Hematopoietic multipotent progenitor cell (in vitro differentiated cells): ENCODE results near the gene PTPRK. TPM values are rescaled to one million over a fixed set of nuclear protein-coding genes. Genes with fewer than 3 reads are reported as not detected.
A peak's percentile ranks its signal among the peaks of the same experiment; 100 is the strongest.

Experiments
- DNase-seq, 3 donors: peaks; one replicate each; pipeline ENCODE4 v3.0.0-alpha.2; 2011 to 2015; ENCODE audit warnings: low read depth in 2 of 3, low spot score in 2 of 3
- total RNA-seq: library from RNA; depleted of rRNA; stranded (reverse); fragments of >200 nt; gene quantifications from one replicate; pipeline ENCODE4 v1.2.3, GENCODE V29; 2012

The PTPRK gene
- total RNA-seq, 1 donor: 0.81 TPM

DNA sequence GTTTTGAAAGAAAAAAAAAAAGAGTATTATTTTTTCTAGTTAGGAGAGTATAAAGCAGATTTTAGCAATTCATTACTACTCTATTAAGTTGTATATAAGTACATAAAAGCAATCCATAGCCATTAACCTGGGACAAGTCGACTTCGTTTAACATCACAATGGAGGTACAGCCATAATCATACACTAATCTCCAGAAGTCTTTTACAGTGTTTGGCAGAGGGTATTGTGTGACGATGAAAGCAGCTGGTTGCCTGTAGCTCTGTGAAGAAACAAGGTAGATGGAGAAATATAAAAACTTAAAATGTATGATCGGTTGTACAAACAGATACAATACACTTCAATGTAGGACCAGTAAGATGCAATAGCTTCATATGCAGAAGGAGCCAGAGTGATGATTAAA, 543.6 kb downstream of the PTPRK start:
- no peak for DNase-seq

DNA sequence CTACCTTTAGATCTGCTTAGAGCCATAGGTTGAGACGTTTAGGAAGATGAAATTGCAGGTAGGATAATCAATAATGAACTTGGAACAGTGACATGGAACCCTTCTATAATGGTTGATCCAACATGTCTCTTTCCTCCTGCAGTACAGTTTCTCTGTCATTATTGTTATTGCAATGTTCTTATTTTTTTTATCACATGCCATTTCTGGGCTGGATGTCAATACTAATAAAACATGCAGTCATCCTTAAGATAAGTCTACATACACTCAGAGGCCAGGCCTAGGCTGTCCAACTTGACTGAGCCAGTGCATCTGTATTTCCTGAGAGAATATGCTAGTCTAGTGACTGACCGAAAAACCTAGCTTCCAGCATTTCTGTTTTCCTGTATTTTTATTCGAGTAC, 544.3 kb downstream of the PTPRK start:
- no peak for DNase-seq

DNA sequence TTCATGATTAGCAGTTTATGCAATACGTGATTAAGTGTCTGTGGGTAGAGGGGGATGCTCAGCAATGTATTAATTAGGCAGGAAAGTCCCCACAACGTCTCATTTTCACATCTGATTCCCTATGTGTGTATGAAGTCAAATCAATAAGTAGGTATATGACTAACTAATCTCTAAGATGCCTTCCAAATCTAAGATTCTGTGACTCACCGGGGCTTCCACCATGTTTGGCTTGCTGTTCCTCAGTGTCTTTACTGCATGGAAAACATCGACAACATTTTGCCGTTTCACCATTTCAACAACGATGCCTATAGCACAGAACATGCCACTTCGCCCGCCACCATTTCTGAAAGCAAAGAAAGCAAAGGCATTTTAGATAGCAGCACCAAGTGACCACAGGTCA, 547.6 kb downstream of the PTPRK start:
- DNase-seq: no peak

DNA sequence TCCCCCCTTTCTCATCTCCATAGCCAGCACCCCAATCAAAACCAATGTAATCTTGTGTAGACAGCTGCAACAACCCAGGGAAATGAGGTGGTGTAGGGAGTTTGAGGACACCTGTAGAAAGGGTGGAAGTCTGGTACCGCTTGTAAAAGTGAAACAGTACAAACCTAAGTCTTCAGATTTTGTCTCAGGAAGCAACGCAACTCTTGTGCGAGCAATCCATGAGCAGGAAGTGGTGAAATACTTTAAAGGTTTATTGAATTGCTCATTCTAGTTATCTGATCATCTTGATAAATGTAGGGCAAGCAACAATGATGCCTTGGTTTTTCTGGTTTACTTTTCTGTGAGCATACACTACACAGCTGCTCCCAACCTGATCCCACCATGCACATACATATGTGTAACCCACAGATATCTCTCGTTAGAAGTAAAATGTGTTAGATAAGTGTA, 548.4 kb downstream of the PTPRK start:
- DNase-seq: peak in 2 of 3 donors; percentile 19 to 54

DNA sequence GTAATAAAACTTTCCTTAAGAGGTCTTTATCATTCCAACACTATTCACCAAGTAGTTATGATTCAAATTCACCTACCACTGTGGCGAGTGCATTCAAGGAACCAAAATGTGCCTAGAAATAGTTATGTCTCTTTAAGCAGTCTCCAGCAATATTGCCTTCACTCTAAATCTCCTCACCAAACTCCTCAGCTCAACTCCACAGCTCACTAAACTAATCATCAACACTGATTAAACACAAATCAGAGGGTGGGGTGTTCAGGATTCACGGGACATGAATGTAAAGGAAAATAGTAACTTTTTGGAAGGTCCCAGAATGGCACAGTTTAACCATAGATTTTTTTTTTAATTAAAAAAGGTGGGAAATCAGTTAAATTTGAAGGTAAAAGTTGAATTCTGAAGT, 549.0 kb downstream of the PTPRK start:
- no peak for DNase-seq

DNA sequence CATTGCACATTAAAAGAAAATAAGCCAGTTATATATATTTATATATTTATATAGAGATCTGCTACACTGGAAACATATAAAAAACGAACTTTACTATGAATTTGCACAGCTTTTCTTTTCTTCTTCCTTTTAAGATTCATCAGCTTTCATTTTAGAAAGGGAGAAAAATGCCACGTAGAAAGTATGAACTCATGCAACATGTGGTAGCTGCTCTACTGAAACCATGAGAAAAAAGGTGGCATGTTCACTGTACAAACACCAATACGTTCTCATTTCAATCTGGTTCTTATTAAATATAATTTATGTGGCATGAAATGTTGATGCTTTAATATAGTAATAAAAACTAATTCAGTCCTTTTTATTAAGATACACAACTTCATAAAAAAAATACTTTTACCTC, 550.7 kb downstream of the PTPRK start:
- no peak for DNase-seq

DNA sequence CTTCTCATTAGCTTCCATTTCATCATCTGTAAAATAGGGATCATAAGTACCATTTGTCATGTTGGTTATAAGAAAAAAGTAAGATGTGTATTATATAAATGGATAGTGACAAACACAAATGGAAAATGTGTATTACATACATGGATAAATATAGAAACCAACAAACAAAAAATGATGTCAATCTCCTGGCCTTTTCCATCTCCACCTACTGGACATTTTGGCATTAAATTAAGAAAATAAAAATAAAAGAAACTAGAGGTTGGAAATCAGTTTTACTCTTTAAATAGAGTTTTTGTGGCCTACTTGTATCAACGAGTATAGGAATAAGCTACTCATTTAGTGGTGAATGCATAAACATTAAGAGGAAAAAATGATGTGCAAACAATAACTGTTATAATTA, 552.0 kb downstream of the PTPRK start:
- no peak for DNase-seq

DNA sequence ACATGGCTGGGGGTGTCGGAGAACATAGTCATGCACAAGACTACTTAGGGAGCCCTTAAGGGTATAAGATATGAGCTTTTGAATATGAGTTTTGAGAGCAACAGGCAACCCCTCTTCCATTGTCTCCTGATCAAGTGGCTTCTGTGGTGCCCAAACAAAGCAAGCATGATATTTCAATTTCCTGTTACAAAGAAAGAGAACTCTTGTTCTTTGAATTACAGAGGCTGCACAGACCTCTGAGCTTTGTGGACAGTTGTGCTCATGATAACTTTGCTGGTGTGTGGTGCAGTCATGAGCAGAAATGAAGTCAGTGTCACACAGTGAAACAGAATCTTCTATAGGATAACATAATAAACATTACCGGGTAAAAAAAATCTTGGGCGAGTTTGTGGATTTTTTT, 552.7 kb downstream of the PTPRK start:
- DNase-seq: no peak

DNA sequence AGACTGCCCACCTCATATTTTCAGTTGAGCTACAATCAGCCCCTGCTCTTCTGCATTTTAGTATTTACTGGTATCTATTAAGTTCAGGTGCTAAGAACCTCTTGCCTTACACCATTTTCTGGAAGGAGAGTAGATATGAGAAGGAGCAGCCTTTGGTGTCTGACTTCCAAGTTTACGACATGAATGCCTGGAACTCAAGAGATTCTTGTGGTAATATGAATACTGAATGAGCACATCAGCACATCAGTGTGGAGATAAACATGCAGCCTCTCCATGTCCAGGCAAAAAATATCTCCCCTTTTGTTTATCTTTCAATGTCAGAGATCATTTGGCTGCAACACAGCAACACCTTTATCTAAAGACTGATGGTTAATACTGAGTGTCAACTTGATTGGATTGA, 553.8 kb downstream of the PTPRK start:
- no peak for DNase-seq

DNA sequence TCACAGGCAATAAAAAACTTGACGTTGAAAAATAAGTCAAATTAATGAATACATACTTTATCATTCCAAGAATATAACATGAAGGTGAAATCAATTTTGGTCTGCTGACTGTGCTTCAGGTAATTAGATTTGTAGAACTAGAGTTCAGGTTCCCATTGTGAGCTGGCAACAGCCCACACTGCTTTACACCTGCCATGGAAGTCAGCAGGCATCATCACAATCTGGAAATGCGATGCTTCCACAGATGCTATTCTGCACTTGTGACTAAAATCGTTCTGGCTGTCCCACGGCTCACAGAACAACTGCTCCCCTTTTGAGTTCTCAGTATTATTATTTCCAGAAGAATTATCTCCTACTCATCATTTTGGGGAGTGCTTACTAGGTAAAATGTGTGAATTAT, 556.9 kb downstream of the PTPRK start:
- DNase-seq: no peak

DNA sequence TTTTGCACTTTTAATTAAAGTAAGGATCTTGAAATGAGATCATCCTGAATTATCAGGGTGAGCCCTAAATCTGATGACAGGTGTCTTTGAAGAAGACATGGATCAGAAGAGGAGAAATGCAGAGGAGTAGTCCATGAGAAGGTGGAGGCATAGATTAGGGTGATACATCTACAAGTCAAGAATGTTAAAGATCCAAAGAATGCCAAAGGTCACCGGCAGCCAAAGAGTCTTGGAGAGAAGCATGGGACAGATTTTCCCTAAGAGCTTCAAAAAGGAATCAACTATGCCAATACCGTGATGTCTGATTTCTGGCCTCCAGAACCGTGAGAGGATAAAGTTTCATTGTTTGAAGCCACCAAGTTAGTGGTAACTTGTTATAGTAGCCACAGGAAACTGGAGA, 560.5 kb downstream of the PTPRK start:
- no peak for DNase-seq

DNA sequence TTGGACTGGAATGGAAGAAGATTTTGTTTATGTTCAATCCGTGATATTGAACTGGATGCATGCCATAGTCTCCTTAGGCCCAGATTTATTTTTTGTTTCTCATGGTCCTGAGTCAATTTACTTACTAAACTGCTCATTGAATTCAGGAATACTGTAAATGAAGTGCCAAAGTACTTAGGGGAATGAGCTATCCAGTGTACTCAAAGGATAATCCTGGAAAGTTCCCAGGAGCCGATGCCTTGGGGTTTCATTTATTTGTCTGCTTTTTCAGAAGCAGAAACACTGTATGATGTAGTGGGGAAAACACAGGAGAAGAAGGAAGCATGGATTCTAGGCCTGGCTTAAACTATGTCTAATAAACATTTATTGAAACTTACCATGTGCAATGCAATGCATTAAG, 563.4 kb downstream of the PTPRK start:
- no peak for DNase-seq

DNA sequence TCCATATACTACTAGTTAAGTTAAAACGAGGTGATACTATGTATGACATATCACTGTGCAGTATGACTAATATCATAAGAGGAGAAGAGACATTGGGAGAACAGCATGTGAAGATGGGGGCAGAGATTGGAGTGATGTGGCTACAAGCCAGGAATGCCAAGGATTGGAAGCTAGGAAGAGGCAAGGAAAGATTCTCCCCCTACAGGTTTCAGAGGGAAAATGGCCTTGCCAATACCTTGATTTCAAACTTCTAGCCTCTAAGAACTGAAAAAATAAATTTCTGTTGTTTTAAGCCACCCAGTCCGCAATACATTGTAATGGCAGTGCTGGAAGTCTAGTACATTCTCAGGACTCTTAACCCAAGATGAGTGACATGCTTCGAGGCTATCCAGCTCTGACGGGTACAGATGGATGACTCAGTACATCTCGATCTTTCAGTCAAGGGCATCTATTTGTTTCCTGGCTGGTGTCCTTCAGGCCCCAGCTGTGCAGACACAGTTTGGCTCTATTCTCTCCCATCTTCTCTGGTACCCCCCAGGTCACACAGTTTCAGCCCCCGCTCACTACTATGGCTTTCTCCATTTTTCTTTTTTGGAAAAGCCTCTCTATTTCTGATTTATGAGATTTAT, 564.0 kb downstream of the PTPRK start:
- DNase-seq: no peak

DNA sequence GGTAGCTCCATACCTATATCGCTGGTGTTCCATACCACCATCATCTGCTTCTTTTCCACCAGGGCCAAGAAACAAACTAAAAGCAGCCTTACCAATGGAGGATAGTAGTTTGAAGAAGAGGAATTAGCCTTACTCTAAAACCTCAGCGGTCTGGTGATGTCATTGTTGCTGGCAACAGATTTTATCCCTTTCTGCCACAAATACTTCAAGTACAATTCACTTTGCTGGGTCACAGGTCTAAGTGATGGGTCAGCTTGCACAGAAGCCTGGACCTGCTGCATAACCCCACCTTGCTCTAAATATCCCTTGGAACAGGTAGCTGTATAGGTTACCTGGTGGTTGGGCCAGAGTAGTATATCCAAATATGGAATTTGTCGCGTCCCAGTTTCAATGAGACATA, 566.3 kb downstream of the PTPRK start:
- no peak for DNase-seq

DNA sequence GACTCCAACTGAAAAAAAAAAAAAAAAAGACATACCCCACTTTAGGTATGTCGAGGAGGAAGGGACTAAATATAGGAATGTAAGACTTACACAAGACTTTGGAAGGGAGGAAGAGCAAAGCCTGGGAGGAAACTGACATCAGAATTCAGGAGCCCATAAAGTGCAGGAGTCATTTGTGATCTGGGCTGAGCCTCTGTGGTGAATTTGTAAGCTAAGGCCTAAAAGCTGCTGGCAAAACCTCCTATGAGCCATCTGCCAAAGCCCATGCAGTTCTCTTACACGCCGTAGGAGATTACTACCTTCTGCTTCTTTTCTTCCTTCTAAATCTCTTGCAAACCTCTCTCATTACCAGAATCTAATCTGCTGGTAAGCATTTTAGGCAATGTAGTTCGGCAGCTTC, 567.6 kb downstream of the PTPRK start:
- DNase-seq: no peak

DNA sequence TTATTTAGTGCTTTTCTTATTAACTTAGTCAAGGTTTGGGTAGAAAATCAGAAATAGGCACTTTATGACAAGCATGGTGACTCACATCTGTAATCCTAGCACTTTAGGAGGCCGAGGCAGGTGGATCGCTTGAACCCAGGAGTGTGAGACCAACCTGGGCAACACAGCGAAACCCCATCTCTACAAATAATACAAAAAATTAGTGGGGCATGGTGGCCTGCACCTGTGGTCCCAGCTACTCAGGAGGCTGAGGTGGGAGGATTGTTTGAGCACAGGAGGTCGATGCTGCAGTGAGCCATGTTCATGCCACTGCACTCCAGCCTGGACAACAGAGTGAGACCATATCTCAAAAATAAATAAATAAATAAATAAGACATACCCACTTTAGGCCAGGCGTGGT, 568.2 kb downstream of the PTPRK start:
- DNase-seq: no peak

DNA sequence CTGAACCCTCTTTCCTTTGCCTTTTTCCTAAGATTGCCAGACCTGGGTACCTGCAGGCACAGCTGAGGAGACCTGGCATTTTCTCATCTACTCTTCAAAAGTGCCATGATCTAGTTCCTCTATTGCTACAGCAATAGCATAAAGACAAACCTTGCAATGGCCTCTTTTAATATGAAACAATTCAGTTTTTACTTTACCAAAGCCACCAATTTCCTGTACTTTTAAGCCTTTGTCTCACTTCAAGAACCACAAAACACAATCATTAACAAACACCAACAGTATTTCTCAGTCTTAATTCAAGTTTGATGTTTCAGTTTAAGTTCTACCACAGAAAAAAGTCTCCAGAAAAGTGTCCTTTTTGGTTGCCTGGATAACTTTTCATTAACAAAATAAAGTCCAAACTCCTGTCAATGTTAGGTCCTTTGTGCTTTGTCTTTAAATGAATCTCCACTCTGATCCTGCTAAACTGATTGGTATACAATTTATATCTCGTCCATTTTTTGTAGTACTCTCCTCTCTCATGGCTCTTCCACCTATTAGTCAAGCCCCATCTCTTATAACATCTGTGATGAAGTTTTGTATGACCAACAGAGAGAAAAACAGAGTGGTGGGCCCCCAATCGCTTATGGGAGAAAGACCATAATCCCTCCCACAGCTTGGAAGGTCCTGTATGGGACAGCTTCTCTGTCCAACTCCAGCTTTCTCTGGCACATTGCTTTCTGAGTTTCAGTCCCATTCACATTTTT, 569.1 kb downstream of the PTPRK start:
- peak in 1 of 3 donors; percentile 53 for DNase-seq

DNA sequence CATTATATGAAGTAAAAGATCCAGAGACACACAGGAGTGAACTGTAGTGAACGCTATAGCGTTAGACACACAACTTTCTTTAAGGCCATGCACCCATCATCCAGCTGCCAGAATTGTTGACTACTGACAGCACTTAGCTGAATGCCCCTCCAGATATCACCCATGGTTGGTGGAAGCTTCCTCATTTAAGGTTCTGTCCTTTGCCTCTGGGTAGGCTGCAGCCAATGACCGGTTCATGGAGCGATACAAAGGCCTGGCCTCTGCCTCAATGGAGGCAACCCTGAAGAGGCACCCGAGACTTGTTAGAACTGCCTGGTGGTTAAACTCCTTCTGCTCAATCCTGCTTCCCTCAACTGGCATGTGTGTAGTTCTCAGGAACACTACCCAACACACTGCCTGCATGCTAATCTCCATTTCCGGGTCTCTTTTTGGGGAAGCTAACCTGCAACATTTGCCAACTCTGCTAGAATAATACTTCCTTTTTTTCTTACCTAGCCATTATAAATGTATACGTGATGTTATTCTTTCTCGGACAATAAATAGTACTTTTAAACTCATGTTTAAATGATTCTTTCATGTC, 569.7 kb downstream of the PTPRK start:
- peak in 1 of 3 donors; percentile 75 for DNase-seq

DNA sequence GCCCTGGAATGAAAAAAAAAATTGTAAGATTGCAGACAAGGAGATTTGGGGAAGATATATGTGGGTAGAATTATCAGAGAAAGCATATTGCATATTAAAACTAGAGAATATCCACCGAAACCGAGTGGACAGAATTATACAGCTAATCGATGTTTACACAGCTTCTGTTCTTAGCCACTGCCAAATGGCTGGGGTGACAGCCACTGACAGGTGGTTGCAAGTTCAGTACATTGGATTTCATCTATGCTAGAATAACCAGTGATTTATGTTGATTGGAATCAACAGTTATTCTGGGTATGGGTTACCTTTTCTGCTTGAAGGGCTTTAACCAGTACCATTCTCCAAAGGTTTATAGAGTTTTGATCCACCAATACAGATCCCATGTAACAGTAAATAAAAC, 571.1 kb downstream of the PTPRK start:
- DNase-seq: no peak

DNA sequence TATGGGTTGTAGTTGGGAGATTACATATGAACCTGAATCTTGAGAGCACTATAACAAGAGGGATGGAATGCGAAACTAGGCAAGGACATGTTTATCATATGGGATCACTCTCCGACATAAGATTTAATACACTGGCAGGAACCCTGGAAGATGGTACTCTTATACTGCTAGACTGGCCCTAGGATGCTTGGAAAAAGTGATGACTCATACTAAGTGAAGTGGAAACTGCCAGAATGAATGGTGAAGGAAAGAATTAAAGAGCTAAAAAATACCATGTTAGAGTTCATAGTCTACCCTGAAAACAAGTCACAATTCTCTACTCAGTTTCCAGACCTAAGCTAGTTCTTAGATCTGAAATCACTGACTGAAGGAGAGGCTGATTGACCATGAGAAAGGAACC, 574.0 kb downstream of the PTPRK start:
- no peak for DNase-seq

DNA sequence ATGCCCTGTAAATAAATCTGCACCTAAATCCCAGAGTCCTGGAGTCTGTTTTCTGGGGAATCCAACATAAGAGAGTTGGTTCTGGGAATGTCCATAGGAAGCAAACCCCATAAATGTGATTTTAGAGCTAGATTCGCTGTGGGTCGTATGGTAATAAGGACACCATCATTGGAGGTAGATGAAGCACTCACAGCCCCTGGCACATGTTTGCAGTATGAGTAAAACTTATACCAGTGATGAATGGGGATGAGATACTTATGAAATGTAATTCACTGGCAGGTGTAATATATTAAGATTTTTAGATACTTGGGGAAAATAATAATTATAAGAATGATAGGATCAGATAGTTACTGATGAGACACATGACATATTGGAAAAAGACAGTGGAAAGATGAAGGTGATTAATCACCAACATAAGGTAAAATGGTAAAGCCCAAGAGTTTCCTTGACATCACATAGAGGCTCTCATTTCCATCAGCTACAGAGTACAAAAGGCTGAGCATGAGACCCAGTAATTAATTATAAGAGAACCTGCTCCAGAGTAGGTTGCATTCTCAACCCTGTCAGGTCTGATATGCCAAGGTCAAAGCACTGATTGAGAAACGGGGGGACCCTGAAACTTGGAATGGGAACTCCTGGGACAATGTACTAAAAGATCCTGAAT, 574.8 kb downstream of the PTPRK start:
- DNase-seq: no peak

DNA sequence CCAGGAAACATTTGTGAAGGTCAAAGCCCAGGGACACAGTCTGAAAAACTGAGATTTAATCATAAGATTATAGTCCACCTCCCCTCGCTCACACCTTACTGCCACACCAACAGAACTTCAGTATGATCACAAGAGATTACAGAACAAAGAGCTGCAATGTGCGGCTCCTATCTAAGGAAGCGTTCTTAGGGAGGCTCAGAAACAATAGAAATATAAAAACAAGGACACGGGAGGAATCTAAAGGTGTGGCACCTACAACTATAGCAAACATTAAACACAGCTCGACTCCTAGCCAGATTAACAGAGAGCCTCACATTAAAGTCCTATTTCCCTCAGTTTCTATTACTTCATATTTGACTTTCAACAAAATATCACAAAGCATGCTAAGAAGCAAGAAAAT, 579.2 kb downstream of the PTPRK start:
- DNase-seq: no peak
